AML-193 (cell line): ENCODE data around the gene ACOT7.

Experiments
- DNase-seq, 2 experiments: peaks; one replicate each; lab custom pipeline; 2025; lab: John Stamatoyannopoulos, UW

ACOT7 gene

DNA sequence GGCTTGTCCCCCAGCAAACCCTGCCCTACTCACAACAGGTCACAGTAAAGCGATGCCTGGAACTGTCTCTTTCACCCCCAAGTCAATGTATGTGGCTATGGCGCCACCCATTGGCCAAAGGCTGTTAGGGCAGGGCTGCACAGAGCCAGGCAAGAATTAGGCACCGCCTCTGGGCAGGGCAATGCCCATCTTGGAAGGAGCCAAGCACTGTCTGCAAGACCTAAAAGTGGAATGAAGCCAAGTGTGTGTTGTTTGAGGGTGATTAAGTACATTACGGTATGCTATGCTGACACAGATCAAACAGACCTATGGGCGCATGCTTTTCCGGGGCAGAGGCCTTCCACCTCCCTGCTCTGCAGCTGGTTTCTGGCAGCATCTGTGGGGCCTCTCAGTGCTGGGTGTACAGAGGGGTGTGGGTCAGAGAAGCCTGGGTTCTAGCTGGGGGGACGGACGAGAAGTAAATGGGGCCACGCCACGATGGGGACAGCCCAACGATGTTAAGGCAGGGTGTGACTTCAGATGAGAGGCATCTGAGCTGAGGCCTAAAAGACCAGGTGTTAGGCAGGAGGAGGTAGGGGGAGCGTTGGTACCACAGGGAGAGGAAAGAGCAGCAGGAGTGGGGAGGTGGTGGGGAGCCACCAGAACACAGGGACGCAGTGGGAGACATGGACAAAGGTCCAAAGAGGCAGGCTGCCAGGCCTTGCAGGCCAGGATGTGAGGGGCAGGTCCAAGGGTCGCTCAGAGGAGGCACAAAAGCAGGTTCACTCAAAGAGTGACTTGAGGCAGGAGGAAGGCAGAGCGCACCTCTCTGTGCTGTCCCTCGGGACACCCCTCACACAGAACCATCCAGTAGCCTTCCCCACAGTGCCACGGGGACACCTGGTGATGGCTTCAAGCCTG, 49.8 kb downstream of the ACOT7 start:
- peak; percentile 51 to 58 for DNase-seq

DNA sequence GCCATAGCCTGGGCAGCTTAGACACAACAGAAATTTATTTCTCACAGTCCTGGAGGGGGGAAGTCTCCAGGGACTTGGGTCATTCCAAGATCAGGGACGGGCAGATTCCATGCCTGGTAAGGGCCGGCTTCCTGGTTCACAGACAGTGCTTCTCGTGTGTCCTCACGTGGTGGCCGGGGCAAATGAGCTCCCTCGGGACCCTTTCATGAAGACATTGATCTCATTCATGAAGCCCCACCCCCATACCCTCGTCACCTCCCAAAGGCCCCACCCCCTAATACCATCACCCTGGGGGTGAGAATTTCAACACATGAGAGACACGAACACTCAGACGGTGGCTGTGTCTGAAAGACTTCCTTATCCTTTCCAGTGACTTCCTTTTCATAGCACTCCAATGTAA, 51.5 kb downstream of the ACOT7 start:
- no peak for DNase-seq

DNA sequence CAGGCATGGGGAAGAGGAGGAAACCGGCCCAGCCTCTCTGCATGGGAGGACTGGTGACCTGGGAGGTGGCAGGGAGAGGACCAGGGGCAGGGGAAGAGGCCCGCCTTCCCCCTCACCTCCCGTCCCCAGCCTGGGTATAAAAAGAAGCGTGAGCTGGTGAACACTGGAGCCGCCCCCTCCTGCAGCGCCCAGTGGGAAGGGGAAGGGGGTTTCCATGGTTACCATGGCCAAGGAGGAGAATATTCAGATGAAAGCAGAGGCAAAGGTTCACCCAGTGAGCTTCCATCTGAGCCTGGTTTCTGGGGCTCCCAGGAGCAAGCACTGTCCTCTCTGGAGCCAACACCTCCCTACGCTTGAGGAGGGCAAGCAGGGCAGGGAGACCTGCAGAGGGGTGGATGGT, 54.9 kb downstream of the ACOT7 start:
- no peak for DNase-seq

DNA sequence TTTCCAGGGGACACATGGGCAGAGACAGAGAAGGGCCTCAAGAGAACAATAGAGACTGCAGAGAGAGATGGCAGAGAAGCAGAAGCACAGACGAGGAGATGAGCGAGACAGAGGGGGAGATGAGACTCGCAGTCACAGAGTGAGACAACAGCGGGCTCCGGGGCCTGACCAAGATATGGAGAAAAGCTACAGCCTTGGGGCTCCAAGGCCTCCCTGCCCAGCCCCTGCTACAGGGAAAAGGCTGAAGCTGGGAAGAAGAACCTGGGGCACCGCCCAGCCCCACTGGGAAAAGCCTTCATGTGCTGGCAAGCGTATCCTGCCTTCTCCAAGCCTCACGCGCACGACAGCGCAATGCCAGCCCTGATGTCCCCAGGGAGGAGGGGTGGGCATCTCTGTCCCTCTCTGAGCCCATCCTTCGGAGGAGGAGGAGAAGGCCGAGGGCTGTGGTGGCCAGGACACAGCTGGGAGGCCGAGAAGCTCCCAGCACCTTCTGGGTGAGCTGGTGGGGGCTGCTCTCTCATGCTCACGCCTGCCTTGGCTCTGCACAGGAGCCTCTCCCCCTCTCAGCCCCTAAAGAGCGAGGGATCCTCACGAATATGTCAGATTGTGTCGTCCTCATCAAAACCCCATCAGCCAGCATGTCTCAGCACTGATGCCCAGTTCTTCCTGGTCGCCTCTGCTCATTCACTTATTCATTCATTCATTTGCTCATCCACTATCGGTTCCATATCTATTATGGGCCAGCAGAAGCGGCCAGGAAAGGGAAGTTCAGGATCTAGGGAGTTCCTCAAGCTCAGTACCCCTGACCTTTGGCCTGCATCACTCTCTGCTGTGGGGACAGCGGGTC, 56.6 kb downstream of the ACOT7 start:
- no peak for DNase-seq

DNA sequence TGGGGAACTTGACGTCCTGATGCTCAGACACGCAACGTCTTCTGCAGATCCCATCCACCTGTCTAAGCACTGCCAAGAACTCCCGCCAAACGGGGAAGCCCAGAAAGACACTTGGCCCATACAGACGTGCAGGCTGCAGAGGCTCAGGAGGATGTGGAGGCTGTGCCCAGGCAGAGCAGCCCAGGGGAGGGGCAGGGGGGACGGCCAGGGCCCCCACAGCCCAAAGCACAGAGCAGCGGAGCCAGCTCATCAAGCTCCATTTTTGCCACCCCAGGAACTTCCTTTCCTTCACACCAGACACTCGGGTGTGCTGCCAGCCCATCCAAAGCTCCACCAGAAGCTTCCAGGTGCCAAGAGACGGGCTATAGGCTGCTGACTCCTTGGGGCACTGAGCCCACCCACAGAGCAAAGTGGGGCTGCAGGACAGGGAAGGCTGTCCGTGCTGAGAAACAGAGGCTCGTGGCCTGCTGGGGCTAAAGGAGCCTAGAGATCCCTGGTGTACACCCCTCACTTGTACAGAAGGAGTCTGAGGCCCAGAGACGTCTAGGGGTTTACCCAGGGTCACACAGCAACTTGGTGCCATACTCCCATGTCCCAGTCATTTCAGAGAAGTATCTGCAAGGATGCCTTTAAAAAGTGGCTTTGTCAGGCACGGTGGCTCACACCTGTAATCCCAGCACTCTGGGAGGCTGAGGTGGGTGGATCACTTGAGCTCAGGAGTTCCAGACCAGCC, 59.1 kb downstream of the ACOT7 start:
- no peak for DNase-seq

DNA sequence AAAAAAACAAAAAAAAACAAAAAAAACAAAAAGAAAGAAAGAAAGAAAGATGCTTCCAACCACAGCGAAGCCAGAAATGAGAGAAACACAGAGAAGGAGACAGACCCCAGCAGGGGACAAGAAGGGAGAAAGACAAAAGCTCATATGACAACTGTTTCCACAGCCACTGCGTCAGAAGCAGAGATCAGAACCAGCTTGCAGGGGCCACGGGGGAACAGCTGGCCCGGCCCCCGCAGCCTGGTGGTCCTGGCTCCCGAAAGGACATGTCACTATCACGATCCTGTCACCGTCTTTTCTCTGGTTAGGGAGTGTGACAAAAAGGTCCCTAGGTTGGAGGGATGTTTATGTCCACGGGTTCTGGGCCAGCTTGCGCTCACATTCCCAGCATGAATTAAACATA, 60.7 kb downstream of the ACOT7 start:
- no peak for DNase-seq

DNA sequence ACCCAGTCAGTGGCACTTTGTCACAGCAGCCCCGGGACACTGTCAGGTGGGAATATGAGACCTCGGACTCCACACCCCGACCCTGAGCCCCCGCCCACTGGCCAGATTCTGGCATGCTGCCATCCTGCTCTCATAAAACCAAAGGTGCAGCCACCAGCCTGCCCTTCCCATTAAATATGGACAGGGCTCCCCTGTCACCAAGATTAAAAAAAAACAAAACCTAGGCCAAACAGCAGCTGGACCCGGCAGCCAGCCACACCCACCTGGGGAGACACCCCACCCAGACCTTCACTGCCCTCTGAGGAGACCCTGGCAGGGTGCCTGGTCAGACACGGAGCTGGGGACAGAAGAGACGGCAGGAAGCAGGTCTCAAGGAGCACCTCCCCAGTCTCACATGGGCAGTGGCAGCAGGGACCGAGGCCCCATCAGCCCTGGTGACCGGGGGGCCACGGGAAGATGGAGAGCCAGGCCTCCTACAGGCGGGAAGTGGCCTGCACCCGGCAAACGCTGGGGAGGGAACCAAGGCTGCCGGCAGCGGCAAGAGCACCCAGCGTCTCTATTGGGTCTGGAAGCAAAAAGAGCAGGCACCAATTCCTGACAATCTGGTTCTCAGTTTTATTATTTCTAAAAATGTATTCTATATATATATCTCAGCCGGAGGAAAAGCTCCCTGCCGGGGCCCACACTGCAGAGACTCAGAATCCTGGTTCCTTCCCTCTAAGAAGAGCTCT, 61.9 kb downstream of the ACOT7 start:
- no peak for DNase-seq

DNA sequence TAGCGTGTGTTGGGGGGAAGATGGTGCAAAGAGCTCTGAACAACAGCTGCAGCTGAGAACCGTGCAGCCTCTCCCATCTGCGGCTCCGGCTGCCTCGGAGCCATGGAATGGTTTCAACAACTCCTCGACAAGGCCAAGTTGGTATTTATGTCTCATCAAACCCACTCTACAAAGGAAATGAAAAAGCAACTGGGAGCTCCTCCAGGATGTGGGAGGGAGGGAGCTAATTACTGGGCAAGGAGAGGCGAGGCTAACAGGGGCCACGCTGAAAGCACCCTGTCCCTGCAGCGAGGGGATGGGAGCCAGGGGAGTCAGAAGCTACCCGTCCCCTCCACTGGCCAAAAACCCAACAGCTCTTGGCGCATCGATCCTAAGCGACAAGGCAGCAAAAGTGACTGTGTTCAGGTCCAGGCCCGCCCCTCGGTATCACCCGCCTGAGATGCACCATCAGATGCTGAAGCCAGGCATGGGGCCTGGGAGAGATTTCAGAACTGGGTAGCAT, 63.1 kb downstream of the ACOT7 start:
- no peak for DNase-seq

DNA sequence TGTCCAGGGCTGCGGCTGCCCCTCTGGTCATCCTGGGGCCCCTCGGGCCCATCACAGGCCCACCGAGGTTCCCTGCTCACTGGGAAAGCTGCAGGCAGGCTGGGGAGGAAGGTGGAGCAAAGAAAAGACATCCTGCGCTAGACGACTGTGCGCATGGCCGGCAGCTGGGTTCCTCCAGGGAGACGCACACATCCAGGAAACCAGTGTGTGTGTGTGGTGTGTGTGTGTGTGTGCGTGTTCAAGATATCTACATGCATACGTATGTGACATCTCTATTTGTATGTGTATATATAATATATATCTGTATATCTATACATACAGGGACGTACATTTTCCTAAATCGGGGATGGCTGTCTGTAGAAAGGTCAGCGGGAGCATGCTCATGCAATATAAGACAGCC, 63.7 kb downstream of the ACOT7 start:
- DNase-seq: no peak

DNA sequence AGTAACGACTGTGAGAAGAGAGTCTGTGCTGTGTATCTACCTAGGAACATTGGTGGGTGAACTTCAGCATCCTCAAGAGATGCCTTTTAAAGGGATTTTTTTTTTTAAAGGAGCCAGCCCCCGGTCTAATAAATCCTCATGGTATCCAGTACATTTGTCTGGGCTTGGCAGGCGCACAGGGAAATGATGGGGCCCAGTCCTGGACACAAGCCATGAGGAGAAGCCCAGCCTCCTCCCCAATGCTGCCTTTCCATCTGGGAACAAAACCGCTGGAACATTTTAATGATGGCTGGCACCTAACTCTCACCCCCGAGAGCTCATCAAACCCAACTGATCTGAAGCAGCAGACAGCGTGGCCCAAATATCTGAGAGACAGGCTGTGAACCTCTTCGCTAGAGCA, 64.2 kb downstream of the ACOT7 start:
- DNase-seq: no peak

DNA sequence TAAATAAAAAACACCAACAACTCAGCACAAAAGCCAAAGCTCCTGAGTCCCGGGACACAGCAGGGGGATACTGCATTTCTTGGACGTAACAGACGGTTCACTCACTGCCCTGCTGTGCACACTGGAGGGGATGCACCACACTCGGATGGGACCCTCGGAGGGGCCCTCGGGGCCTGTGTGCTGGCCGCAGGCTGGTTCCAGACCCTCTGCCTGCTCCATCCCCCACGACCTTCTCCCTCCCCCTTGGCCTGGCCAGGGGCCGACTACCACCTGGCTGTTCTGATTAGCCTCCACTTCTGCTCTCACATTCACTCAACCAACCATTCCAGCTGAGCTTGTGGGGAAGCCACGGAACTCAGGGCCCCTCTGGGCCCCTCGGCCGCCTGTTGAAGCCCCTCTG, 64.9 kb downstream of the ACOT7 start:
- no peak for DNase-seq

DNA sequence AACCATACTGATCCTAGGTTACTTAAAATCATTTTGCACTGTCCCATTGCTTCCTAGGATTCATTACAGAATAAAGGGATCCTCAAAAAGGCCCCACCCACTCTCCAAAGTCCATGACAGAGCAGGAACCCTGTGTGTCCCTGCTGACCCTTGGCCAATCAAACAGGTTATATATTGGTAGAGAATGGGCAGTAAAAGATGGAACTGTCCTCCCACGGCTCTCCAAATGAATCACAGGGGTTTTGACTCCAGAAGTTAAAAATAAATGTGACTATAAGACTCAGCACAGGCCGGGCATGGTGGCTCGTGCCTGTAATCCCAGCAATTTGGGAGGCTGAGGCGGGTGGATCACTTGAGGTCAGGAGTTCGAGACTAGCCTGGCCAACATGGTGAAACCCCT, 65.5 kb downstream of the ACOT7 start:
- no peak for DNase-seq

DNA sequence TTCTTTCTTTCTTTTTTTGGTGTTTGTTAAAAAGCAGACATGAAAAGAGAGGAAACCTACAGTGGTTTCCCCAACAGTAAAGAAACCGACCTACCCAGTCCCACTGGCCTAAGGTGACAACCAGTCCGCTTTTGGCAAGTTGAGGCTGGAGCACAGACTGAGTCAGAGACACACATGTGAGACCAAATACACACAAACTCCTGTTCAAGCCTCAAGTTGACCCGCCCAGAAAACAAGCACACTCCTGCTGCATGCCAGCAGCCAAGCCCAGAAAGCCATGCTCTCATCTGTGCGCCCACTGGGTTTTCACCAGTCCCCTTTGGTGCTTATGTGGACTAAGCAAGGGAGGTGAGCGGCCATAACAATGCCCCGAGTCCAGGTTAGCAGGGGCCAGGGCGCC, 68.1 kb downstream of the ACOT7 start:
- no peak for DNase-seq

DNA sequence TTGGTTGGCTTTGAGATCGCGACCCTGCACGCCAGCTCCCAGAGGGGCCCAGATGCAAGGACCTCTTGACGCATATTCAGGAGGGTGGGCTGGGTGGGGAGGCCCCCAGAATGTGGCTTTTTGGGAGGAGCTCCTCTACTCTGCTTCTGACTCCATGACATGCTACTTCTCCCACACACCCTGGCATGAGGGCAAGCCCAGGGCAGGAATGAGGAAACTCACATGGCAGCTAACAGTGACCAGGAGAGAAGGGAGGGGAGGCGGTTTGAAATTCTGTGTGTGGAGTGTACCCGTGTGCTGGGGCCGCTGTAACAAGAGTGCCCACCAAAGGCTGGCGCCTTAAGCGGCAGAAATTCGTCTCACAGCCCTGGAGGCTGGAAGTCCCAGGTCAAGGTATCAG, 71.4 kb downstream of the ACOT7 start:
- no peak for DNase-seq

DNA sequence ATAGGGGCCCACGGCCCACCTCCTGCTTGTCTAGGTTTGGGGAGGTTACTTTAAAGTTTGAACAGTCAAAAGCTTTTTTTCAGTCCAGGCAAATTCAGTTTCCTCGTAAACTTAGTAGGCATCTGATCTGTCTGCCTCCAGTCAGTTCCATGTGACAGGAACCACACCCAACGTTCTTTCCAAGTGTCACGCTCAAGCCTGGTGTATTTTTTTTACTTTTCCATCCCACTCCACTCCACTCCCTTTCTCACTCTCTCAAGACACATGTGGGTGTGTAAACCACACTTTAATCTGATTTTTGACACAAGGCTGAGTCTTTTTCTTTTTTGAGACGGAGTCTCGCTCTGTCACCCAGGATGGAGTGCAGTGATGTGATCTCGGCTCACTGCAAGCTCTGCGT, 72.4 kb downstream of the ACOT7 start:
- no peak for DNase-seq

DNA sequence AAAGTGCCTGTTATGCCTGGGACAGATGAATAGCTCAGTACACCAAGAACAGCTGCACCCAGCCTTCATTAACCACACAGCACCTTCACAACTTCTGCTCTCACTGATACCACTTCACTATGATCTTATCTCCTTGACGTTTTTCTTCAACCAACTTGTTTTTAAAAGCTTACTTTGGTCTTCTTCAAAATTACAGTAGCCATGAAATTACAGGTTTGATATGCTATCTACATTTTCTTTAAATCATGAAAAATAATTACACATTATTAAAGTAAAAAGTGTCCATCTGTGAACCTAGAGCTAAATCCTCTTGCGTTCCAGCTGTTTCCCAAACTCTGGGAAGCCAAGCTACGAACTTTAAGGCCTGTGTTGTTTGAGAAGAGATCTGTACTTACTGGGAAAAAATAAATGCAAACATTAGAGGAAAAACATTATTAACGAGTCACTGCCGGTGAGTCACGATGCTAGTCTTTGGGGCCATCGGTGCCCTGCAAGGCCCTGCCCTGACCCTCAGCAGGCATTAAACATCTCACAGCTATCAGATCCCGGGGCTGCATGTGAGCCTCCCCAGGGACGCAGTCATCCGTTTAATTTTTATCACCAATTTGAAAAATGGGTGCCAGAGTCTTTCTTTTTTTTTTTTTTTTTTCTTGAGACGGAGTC, 76.3 kb downstream of the ACOT7 start:
- no peak for DNase-seq

DNA sequence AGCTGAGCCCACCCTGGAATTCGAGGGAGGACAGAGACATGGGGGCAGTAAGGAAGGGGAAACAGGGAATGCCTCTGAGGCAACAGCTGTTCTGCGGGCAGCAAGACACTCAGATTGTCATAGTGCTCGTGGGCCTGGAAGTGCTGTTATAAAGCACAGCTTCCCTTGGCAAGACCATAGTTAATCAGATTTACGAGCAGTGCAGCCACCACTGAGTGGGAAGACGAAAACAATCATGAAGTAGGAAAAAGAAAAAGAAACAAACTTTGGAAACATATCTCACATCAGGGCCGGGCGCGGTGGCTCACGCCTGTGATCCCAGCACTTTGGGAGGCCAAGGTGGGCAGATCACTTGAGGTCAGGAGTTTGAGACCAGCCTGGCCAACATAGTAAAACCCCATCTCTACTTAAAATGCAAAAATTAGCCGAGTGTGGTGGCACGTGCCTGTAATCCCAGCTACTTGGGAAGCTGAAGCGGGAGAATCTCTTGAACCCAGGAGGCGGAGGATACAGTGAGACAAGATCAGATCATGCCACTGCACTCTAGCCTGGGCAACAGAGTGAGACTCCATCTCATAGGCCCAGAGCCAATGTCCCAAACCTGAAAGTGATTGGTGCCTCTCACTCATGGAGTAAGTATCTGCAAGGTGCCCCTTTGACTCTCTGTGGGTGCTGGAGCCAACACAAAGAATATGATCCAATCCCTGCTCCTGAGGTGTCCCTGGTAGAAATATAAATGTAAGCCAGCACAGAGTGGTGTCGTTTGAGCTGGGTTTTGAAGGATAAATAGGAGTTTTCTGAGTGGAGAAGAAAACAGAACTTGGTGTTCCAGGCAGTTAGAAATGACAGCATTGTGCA, 77.1 kb downstream of the ACOT7 start:
- DNase-seq: no peak

DNA sequence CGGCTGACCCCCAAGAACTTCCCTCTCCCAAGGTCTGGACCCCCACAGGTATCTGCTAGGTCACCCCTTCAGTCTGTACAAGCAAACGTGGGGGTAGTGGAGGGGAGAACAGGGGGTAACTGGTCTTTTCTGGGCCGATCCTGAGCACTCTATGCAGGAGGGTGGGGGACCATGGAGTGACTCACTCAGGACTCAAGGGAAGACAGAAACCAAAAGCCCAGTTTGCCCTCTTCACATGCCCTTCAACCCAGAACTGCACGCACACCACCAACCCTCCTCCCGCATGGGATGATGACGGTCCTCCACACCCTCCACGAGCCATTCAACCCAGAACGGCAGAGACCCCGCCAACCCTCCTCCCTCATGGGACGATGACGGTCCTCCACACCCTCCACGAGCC, 79.1 kb downstream of the ACOT7 start:
- no peak for DNase-seq

DNA sequence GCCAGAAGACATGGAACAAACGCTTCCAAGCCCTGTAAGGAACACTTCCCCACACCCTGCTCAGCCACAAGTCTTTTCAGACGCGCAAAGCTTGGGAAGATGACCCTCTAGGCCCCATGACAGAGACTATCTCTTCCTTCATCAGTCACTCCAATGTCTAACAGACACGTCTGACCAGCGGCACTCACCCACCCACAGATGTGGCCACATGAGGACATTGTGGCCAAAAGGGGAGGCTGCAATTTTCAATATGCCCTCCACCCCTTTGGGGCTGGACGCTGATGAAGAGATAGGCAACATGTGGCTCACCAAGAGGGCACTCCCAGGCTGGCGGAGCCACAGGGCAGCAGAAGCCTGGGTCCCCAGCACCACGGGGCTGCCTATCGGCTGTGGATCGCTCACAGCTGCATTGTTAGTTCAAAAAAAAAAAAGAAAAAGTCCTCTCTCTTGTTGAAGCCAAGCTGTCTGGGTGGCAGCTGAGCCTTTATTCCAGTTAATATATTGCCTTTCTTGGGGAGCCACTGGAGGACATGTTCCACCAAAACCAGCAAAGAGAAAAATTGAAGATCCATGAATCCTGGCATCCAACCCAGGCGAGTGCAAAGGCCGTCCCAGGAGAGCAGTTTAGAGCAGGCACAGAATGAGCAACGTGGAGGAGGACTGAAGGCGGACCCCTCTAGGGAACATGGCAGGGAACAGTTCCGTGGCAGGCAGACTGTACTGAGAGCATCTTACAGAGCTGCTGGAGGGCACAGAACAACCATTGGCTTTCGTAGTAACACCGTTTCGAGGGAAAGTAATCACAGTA, 80.0 kb downstream of the ACOT7 start:
- no peak for DNase-seq
